ENCODE measurements around the gene TMEM40.

GRCh38 chr3:12722226-12722625 is 36.8 kb downstream of the TMEM40 start:
- TF ChIP-seq CTCF (conservative IDR thresholded peaks at IDR 0.05; ENCODE audit: low read length): no peak
- TF ChIP-seq EZH2phosphoT487 (IDR thresholded peaks at IDR 0.05; ENCODE audit: borderline replicate concordance, low read depth, low read length): no peak

Measured in OCI-LY7 (cell line).